Measurements from ENCODE around the gene CARD11. TPM values are rescaled to one million over a fixed set of nuclear protein-coding genes. Genes with fewer than 3 reads are reported as not detected.
A peak's percentile ranks its signal among the peaks of the same experiment; 100 is the strongest.

The CARD11 gene
- total and polyA plus RNA-seq, 10 donors = 30.3 to 72.6 (median 48.8) TPM

DNA sequence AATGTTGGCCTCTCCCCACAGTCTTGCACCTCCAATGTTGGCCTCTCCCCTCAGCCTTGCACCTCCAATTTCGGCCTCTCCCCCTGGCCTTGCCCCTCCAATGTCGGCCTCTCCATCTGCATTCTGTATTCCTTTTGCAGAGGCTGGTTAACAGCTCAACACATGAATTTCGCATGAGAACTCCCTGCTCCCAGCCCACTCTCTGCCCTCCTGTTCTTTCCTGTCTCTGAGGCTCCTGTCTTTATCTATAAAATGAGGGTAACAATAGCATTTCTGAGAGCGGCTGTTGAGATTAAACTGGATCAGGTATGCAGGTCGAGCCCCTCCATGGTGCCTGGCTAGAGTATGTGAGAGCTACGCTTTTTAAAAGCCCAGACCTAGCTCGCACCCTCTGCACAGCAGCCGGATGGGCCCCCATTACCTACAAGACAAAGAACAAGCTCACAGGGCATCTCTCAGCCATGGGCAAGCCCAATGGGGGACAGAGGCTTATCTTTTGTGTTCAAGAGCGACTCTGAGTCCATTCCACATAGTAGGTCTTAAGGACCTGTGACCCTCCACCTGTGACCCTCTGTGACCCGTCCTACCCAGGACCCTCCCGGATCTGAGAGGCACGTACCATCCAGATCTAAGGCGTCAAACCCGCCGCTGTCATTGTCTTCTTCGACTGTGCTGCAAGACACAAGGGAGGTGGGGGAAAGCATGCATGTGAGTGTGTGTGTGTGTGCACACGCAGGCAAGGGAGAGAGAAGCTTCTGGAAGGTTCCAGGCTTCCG, 117.4 kb downstream of the CARD11 start:
- DNase-seq = peak; percentile 64
- TF ChIP-seq POLR2AphosphoS5 (IDR thresholded peaks at IDR 0.05) (peak in 1 of 3 donors; percentile 24), POLR2A (IDR thresholded peaks at IDR 0.05) (no peak)
- TF ChIP-seq, protein P1, sequence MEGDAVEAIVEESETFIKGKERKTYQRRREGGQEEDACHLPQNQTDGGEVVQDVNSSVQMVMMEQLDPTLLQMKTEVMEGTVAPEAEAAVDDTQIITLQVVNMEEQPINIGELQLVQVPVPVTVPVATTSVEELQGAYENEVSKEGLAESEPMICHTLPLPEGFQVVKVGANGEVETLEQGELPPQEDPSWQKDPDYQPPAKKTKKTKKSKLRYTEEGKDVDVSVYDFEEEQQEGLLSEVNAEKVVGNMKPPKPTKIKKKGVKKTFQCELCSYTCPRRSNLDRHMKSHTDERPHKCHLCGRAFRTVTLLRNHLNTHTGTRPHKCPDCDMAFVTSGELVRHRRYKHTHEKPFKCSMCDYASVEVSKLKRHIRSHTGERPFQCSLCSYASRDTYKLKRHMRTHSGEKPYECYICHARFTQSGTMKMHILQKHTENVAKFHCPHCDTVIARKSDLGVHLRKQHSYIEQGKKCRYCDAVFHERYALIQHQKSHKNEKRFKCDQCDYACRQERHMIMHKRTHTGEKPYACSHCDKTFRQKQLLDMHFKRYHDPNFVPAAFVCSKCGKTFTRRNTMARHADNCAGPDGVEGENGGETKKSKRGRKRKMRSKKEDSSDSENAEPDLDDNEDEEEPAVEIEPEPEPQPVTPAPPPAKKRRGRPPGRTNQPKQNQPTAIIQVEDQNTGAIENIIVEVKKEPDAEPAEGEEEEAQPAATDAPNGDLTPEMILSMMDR (IDR thresholded peaks at IDR 0.05 in 8 of 11, conservative IDR thresholded peaks at IDR 0.05 in 3 of 11) = no peak

DNA sequence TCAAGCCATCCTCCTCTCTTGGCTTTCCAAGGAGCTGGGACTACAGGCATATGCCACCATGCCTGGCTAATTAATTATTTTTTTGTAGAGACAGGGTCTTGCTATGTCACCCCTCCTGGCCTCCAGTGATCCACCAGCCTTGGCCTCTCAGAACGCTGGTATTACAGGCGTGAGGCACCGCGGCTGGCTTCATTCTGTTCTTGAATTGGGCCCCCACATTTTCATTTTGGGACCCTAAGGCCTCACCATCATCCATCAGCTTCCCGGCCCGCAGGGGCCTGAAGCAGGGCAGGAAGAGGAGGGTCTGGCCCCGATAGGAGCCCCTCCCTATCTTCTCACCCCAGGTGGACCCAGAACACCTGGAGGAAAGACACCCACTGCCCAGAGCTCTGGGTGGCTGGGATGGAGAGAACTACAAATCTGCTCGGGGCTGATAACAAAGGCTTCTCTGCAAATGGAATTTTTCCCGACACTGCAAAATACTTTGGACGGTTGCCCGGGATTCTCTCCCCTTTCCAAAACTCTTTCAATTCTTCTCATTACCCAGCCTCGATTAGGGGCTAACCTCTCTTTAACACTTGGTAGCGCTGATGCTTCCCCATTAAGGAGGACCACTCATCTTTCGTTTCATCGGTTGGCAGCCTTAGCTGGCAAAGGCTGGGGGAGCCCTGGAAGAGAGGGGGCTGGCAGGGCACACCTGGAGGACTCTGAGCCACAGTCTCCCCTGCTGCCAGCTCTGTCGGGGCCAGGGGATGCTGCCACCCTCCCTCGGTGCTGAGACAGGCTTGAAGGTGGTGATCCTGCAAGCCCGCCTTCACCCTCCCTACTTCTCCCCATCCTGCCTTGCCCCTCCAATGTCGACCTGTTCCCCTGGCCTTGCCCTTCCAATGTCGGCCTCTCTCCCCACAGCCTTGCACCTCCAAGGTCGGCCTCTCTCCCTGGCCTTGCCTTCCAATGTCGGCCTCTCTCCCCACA, 118.5 kb downstream of the CARD11 start:
- Histone ChIP-seq H3K36me3 (peaks cover 0 to 98% (median 60%) of the 10 kb centered on the region in 6 donors), H3K4me3 (no peak overlapping the region), H3K4me1 (no peaks in the 10 kb centered on the region), H3K27ac (no peak overlapping the region), H3K9me3 (peaks cover 0 to under 1% (median 0%) of the 10 kb centered on the region in 8 donors), H3K27me3 (replicated peaks in 1 of 7) (peaks cover 0 to 27% (median 0%) of the 10 kb centered on the region in 7 donors)
- TF ChIP-seq POLR2A (IDR thresholded peaks at IDR 0.05) (no peak), POLR2AphosphoS5 (IDR thresholded peaks at IDR 0.05) (peak in 1 of 3 donors; percentile 39)
- WGBS, 5 donors = 74 to 89% (median 81%) methylated on average over 21 to 22 of the region's 22 CpGs
- peak; percentile 62 for DNase-seq
- intact Hi-C loops (cut with DNase I; ENCODE audit: low total_unique reads) = no loop called here

More for the DNA sequence above, 117.4 kb downstream of the CARD11 start:
- Histone ChIP-seq H3K27ac (no peak overlapping the region), H3K4me3 (no peak overlapping the region), H3K36me3 (peaks cover 0 to 98% (median 55%) of the 10 kb centered on the region in 6 donors), H3K9me3 (no peaks in the 10 kb centered on the region), H3K4me1 (no peaks in the 10 kb centered on the region), H3K27me3 (replicated peaks in 1 of 7) (peaks cover 0 to 31% (median 0%) of the 10 kb centered on the region in 7 donors)
- intact Hi-C loops (cut with DNase I; ENCODE audit: low total_unique reads) = no loop called here
- WGBS, 5 donors = 86 to 95% (median 93%) methylated on average over 18 of the region's 18 CpGs

DNA sequence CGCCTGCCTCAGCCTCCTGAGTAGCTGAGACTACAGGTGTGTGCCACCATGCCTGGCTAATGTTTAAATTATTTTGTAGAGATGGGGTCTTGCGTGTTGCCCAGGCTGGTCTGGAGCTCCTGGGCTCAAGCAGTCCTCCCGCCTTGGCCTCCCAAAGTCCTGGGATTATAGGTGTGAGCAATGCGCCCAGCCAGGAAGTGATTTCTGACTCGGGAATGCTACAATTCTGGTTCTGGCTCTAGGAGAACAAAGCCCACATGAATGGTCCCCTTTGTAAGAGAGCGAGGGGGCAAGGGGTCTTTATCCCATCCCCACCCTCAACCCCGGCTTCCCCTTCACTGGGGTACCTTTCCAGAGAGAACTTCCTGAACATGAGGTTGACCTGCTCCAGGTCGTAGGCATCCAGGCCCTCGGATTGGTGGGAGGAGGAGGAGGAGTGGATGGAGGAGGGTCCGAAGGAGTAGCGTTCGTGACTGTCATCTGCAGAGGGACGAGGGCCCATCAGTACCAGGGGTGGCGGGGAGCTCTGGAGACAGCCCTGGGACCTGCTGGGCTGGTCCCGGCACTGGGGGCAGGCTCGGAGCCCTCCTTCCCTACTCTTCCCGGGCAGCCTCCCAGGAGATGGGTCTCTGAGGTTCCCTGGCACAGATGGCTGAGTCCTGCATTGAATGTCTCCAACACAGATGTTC, 119.6 kb downstream of the CARD11 start:
- TF ChIP-seq POLR2AphosphoS5 (IDR thresholded peaks at IDR 0.05) (peak in 1 of 3 donors; percentile 33), POLR2A (IDR thresholded peaks at IDR 0.05) (no peak)
- TF ChIP-seq, protein P1 (IDR thresholded peaks at IDR 0.05 in 8 of 11, conservative IDR thresholded peaks at IDR 0.05 in 3 of 11) = no peak
- Histone ChIP-seq H3K9me3 (peaks cover 0 to 4% (median 0%) of the 10 kb centered on the region in 8 donors), H3K27me3 (replicated peaks in 1 of 7) (peaks cover 0 to 16% (median 0%) of the 10 kb centered on the region in 7 donors), H3K27ac (no peak overlapping the region), H3K4me3 (no peak overlapping the region), H3K36me3 (peaks cover 0 to 98% (median 62%) of the 10 kb centered on the region in 6 donors), H3K4me1 (no peaks in the 10 kb centered on the region)
- intact Hi-C loops (cut with DNase I; ENCODE audit: low total_unique reads) = no loop called here
- WGBS, 5 donors = 81 to 90% (median 89%) methylated on average over 14 to 17 of the region's 17 CpGs
- DNase-seq = peak; percentile 44

DNA sequence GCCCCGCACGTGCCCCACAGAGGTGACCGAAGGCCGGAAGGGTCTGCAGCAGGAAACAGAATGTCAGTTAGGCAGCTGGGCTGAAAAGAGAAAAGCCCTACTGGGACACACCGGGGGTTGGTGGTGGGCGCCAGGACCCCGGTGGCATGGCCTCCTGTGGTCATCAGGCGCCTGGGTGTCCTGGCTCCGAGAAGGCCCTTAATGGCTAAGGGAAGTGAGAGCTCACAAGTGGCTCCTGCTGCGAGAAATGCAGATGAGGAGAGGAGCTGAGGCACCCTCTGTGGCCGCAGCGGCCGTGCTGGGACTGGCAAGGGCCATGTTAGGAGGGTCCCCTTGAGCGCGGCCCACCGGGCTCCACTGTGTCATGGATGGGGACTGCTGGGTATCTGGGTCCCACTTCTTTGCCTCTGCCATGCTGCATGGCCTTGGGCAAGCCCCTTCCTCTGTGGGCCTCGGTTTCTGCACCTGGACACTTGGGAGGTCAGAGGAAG, 120.3 kb downstream of the CARD11 start:
- intact Hi-C loops (cut with DNase I; ENCODE audit: low total_unique reads) = no loop called here
- peaks cover 0 to 98% (median 62%) of the 10 kb centered on the region in 6 donors for H3K36me3 ChIP-seq
- WGBS, 5 donors = 86 to 96% (median 93%) methylated on average over 13 to 17 of the region's 17 CpGs
- peaks cover 0 to 4% (median 0%) of the 10 kb centered on the region in 8 donors for H3K9me3 ChIP-seq
- H3K4me1 ChIP-seq = no peaks in the 10 kb centered on the region
- TF ChIP-seq, protein P1 (IDR thresholded peaks at IDR 0.05 in 8 of 11, conservative IDR thresholded peaks at IDR 0.05 in 3 of 11) = no peak
- no peak for TF ChIP-seq POLR2AphosphoS5 (IDR thresholded peaks at IDR 0.05)
- TF ChIP-seq POLR2A (IDR thresholded peaks at IDR 0.05) = no peak
- peaks cover 0 to 16% (median 0%) of the 10 kb centered on the region in 7 donors for H3K27me3 ChIP-seq (replicated peaks in 1 of 7)
- no peak overlapping the region for H3K4me3 ChIP-seq
- no peak overlapping the region for H3K27ac ChIP-seq
- DNase-seq = peak; percentile 70

Data from spleen (tissue), 11 donors.